Endothelial cell of umbilical vein (primary cell): ENCODE data around the gene AKNAD1.

Experiments
- CTCF ChIP-seq, 2 donors: IDR thresholded peaks; 1 replicate in 1 of 2; 2 replicates in 1 of 2; pipeline ENCODE4 v1.5.1; 2011; ENCODE audit warnings: low read length in 2 of 2, mild to moderate bottlenecking in 2 of 2, moderate library complexity in 2 of 2, control low read depth in 1 of 2, inconsistent platforms in 1 of 2, low read depth in 1 of 2; ENCODE audit not compliant: insufficient read depth in 1 of 2; ENCODE audit errors: extremely low read depth in 1 of 2
- EZH2 ChIP-seq: IDR thresholded peaks from 2 replicates; pipeline ENCODE4 v1.6.1; 2012; ENCODE audit warnings: borderline replicate concordance, low read depth, mild to moderate bottlenecking, moderate library complexity, low read length, inconsistent platforms; ENCODE audit not compliant: severe bottlenecking
- MAX ChIP-seq: IDR thresholded peaks from 2 replicates; pipeline ENCODE4 v1.6.1; 2011; ENCODE audit not compliant: insufficient read depth, insufficient read length
- POLR2A ChIP-seq: IDR thresholded peaks from 2 replicates; pipeline ENCODE4 v1.6.1; 2012; ENCODE audit warnings: low read depth, mild to moderate bottlenecking, control low read depth, low read length

- TF ChIP-seq CTCF (IDR thresholded peaks at IDR 0.05; ENCODE audit: extremely low read depth in 1 of 2, insufficient read depth in 1 of 2, low read depth in 1 of 2, low read length in 2 of 2), result no peak
- TF ChIP-seq EZH2, result no peak
- TF ChIP-seq POLR2A, result no peak
- TF ChIP-seq MAX, result no peak
These were observed 4.5 kb downstream of the AKNAD1 start for GRCh38 chr1:108852221-108852975.
